ENCODE results near the gene NFKBIB. TPM values are rescaled to one million over a fixed set of nuclear protein-coding genes. Genes with fewer than 3 reads are reported as not detected.

The NFKBIB gene
- total RNA-seq (100 to 1,000 TPM; 107 to 116 TPM), polyA plus RNA-seq (15.6 TPM)

- H3K4me3 Mint-ChIP-seq: peak within 1 kb of the TSS; percentile 89 to 96 (median 94)
- CTCF ChIA-PET: interaction anchor here (0.8 to 1.8 kb wide), 5 partner anchors 29 to 165 kb away, joined by 3 to 8 read pairs (median 4); partner anchors contain the start of genes MRPS12 and SARS2
- H3K36me3 Mint-ChIP-seq: peaks cover 8 to 33% (median 9%) of the 10 kb centered on the region in 3 donors
- Histone ChIP-seq H3K9me3 (ENCODE audit: low read length) (no peaks in the 10 kb centered on the region), H3K27me3 (ENCODE audit: insufficient read depth, low read length, poor library complexity, severe bottlenecking) (no peaks in the 10 kb centered on the region), H3K27ac (ENCODE audit: low read depth, low read length) (peak within 1 kb of the TSS; percentile 97), H3K4me3 (ENCODE audit: low read length) (peak within 1 kb of the TSS; percentile 88), H3K36me3 (ENCODE audit: insufficient read depth, low read length) (no peaks in the 10 kb centered on the region), H3K4me1 (ENCODE audit: insufficient read depth, low read length) (peaks cover 24% of the 10 kb centered on the region)
- H3K27me3 Mint-ChIP-seq: peaks cover 0 to 2% of the 10 kb centered on the region in 2 donors
- H3K27ac Mint-ChIP-seq: peak within 1 kb of the TSS; percentile 92 to 100 (median 98)
- POLR2A ChIA-PET: interaction anchor here (0.6 to 1.4 kb wide), 5 partner anchors 21 to 266 kb away, joined by 3 to 7 read pairs (median 5); partner anchors contain the start of genes MRPS12 and SARS2
- peaks cover 50 to 66% (median 63%) of the 10 kb centered on the region in 3 donors for H3K4me1 Mint-ChIP-seq
- DNase-seq: peak; percentile 98 to 100 (median 99)
- H3K9me3 Mint-ChIP-seq: peaks cover 0 to 2% (median 0%) of the 10 kb centered on the region in 5 donors
Observed at GRCh38 chr19:38899447-38900201, at the start of gene NFKBIB, which contains the start of gene SIRT2. TSS of gene NFKBIB (plus strand) at chr19:38899969. CDS start at chr19:38900033, 64 bp downstream. TSS of gene SIRT2 (minus strand) at chr19:38899618. CDS start at chr19:38899521, 97 bp downstream.

GRCh38 chr19:38850436-38850975 is 49.3 kb upstream of the NFKBIB start:
- H3K4me1 ChIP-seq (ENCODE audit: insufficient read depth, low read length): peaks cover 53% of the 10 kb centered on the region
- peak in 3 of 5 donors; percentile 97 to 100 (median 99) for DNase-seq
- H3K4me3 ChIP-seq (ENCODE audit: low read length): peak overlapping the region; percentile 94
- CTCF ChIA-PET: interaction anchor here (1.1 to 4.2 kb wide), 5 partner anchors 10 to 80 kb away, joined by 4 to 38 read pairs (median 7); partner anchors contain the start of genes MRPS12 and SARS2
- H3K27ac ChIP-seq (ENCODE audit: low read depth, low read length): peak overlapping the region; percentile 97
- Mint-ChIP-seq H3K4me1 (peaks cover 54 to 65% (median 59%) of the 10 kb centered on the region in 3 donors), H3K27ac (peak overlapping the region; percentile 78 to 100 (median 98)), H3K4me3 (peak overlapping the region; percentile 60 to 97 (median 94)), H3K36me3 (peaks cover 5 to 50% (median 15%) of the 10 kb centered on the region in 3 donors), H3K27me3 (peaks cover 0 to 15% of the 10 kb centered on the region in 2 donors), H3K9me3 (no peaks in the 10 kb centered on the region)
- H3K27me3 ChIP-seq (ENCODE audit: insufficient read depth, low read length, poor library complexity, severe bottlenecking): no peaks in the 10 kb centered on the region
- peaks cover 34% of the 10 kb centered on the region for H3K36me3 ChIP-seq (ENCODE audit: insufficient read depth, low read length)
- POLR2A ChIA-PET: interaction anchor here (1.1 to 4.8 kb wide), 6 partner anchors 8 to 49 kb away, joined by 3 to 59 read pairs (median 14); partner anchors contain the start of genes ECH1, NFKBIB, RINL and SIRT2
- H3K9me3 ChIP-seq (ENCODE audit: low read length): no peaks in the 10 kb centered on the region

- DNase-seq: peak; percentile 31 to 72 (median 47)
- H3K36me3 ChIP-seq (ENCODE audit: insufficient read depth, low read length): peaks cover 28% of the 10 kb centered on the region
- H3K4me1 Mint-ChIP-seq: peaks cover 48 to 59% (median 53%) of the 10 kb centered on the region in 3 donors
- CTCF ChIA-PET: interaction anchor here (1.1 to 4.2 kb wide), 6 partner anchors 9 to 79 kb away, joined by 4 to 38 read pairs (median 8); partner anchors contain the start of genes MRPS12 and SARS2
- no peaks in the 10 kb centered on the region for H3K9me3 Mint-ChIP-seq
- peak overlapping the region; percentile 97 for H3K27ac ChIP-seq (ENCODE audit: low read depth, low read length)
- peaks cover 3 to 44% (median 10%) of the 10 kb centered on the region in 3 donors for H3K36me3 Mint-ChIP-seq
- peak overlapping the region; percentile 94 for H3K4me3 ChIP-seq (ENCODE audit: low read length)
- H3K27me3 ChIP-seq (ENCODE audit: insufficient read depth, low read length, poor library complexity, severe bottlenecking): no peaks in the 10 kb centered on the region
- POLR2A ChIA-PET: interaction anchor here (0.6 to 4.8 kb wide), 10 partner anchors 9 to 399 kb away, joined by 3 to 59 read pairs (median 6); partner anchors contain the start of genes ECH1, EIF3K, MRPS12 and NFKBIB
- H3K4me1 ChIP-seq (ENCODE audit: insufficient read depth, low read length): peaks cover 47% of the 10 kb centered on the region
- H3K9me3 ChIP-seq (ENCODE audit: low read length): no peaks in the 10 kb centered on the region
- peak overlapping the region; percentile 78 to 100 (median 98) for H3K27ac Mint-ChIP-seq
- peak overlapping the region; percentile 60 to 97 (median 94) for H3K4me3 Mint-ChIP-seq
- H3K27me3 Mint-ChIP-seq: peaks cover 0 to 15% of the 10 kb centered on the region in 2 donors
Observed at GRCh38 chr19:38850976-38851621, 48.7 kb upstream of the NFKBIB start.

- H3K4me1 Mint-ChIP-seq: peaks cover 49 to 59% (median 54%) of the 10 kb centered on the region in 3 donors
- H3K4me3 Mint-ChIP-seq: peak overlapping the region; percentile 60 to 97 (median 94)
- H3K36me3 Mint-ChIP-seq: peaks cover 3 to 40% (median 8%) of the 10 kb centered on the region in 3 donors
- H3K27ac Mint-ChIP-seq: peak overlapping the region; percentile 78 to 100 (median 98)
- no peaks in the 10 kb centered on the region for H3K27me3 ChIP-seq (ENCODE audit: insufficient read depth, low read length, poor library complexity, severe bottlenecking)
- H3K36me3 ChIP-seq (ENCODE audit: insufficient read depth, low read length): peaks cover 22% of the 10 kb centered on the region
- CTCF ChIA-PET: interaction anchor here (1.1 to 4.2 kb wide), 6 partner anchors 9 to 78 kb away, joined by 4 to 38 read pairs (median 8); partner anchors contain the start of genes MRPS12 and SARS2
- peak overlapping the region; percentile 94 for H3K4me3 ChIP-seq (ENCODE audit: low read length)
- H3K4me1 ChIP-seq (ENCODE audit: insufficient read depth, low read length): peaks cover 44% of the 10 kb centered on the region
- DNase-seq: peak; percentile 86 to 92 (median 86)
- POLR2A ChIA-PET: interaction anchor here (0.6 to 4.8 kb wide), 11 partner anchors 9 to 400 kb away, joined by 3 to 59 read pairs (median 6); partner anchors contain the start of genes ECH1, EIF3K, MRPS12 and NFKBIB
- no peaks in the 10 kb centered on the region for H3K9me3 ChIP-seq (ENCODE audit: low read length)
- H3K27ac ChIP-seq (ENCODE audit: low read depth, low read length): peak overlapping the region; percentile 97
- H3K27me3 Mint-ChIP-seq: peaks cover 0 to 15% of the 10 kb centered on the region in 2 donors
- H3K9me3 Mint-ChIP-seq: peaks cover 0 to 2% (median 0%) of the 10 kb centered on the region in 5 donors
Observed at GRCh38 chr19:38851622-38852230, 48.0 kb upstream of the NFKBIB start.

- peaks cover 0 to 15% of the 10 kb centered on the region in 2 donors for H3K27me3 Mint-ChIP-seq
- ChIA-PET CTCF (interaction anchor here (0.8 to 4.2 kb wide), 9 partner anchors 9 to 78 kb away, joined by 3 to 38 read pairs (median 7); partner anchors contain the start of genes MRPS12, RINL and SARS2), POLR2A (interaction anchor here (0.6 to 4.8 kb wide), 9 partner anchors 11 to 166 kb away, joined by 3 to 59 read pairs (median 6); partner anchors contain the start of genes ECH1, MRPS12, RINL and SARS2)
- no peaks in the 10 kb centered on the region for H3K27me3 ChIP-seq (ENCODE audit: insufficient read depth, low read length, poor library complexity, severe bottlenecking)
- peak; percentile 48 to 84 (median 54) for DNase-seq
- H3K4me1 Mint-ChIP-seq: peaks cover 49 to 59% (median 54%) of the 10 kb centered on the region in 3 donors
- H3K9me3 Mint-ChIP-seq: peaks cover 0 to 2% (median 0%) of the 10 kb centered on the region in 5 donors
- peaks cover 3 to 33% (median 6%) of the 10 kb centered on the region in 3 donors for H3K36me3 Mint-ChIP-seq
- peak overlapping the region; percentile 97 for H3K27ac ChIP-seq (ENCODE audit: low read depth, low read length)
- H3K9me3 ChIP-seq (ENCODE audit: low read length): no peaks in the 10 kb centered on the region
- peaks cover 43% of the 10 kb centered on the region for H3K4me1 ChIP-seq (ENCODE audit: insufficient read depth, low read length)
- peak overlapping the region; percentile 78 to 99 (median 96) for H3K27ac Mint-ChIP-seq
- H3K36me3 ChIP-seq (ENCODE audit: insufficient read depth, low read length): peaks cover 15% of the 10 kb centered on the region
- H3K4me3 Mint-ChIP-seq: peak overlapping the region; percentile 87 to 96 (median 94)
- peak overlapping the region; percentile 89 for H3K4me3 ChIP-seq (ENCODE audit: low read length)
Observed at GRCh38 chr19:38852231-38853044, 47.3 kb upstream of the NFKBIB start.

- Histone ChIP-seq H3K27ac (ENCODE audit: low read depth, low read length) (peak overlapping the region; percentile 97), H3K36me3 (ENCODE audit: insufficient read depth, low read length) (peaks cover 9% of the 10 kb centered on the region), H3K4me1 (ENCODE audit: insufficient read depth, low read length) (peaks cover 40% of the 10 kb centered on the region), H3K27me3 (ENCODE audit: insufficient read depth, low read length, poor library complexity, severe bottlenecking) (no peaks in the 10 kb centered on the region), H3K4me3 (ENCODE audit: low read length) (peak overlapping the region; percentile 89), H3K9me3 (ENCODE audit: low read length) (no peaks in the 10 kb centered on the region)
- peaks cover 0 to 15% of the 10 kb centered on the region in 2 donors for H3K27me3 Mint-ChIP-seq
- H3K36me3 Mint-ChIP-seq: peaks cover 3 to 26% (median 5%) of the 10 kb centered on the region in 3 donors
- CTCF ChIA-PET: interaction anchor here (0.8 to 4.2 kb wide), 8 partner anchors 8 to 77 kb away, joined by 3 to 38 read pairs (median 6); partner anchors contain the start of genes MRPS12, RINL and SARS2
- H3K4me3 Mint-ChIP-seq: peak overlapping the region; percentile 87 to 96 (median 94)
- POLR2A ChIA-PET: interaction anchor here (0.6 to 4.8 kb wide), 8 partner anchors 11 to 84 kb away, joined by 3 to 59 read pairs (median 6); partner anchors contain the start of genes ECH1, MRPS12, RINL and SARS2
- H3K4me1 Mint-ChIP-seq: peaks cover 44 to 55% (median 50%) of the 10 kb centered on the region in 3 donors
- H3K9me3 Mint-ChIP-seq: peaks cover 0 to 2% (median 0%) of the 10 kb centered on the region in 5 donors
- H3K27ac Mint-ChIP-seq: peak overlapping the region; percentile 78 to 99 (median 96)
- no peak for DNase-seq
Observed at GRCh38 chr19:38853214-38853613, 46.6 kb upstream of the NFKBIB start.

Measured in CD8-positive, alpha-beta memory T cell (primary cell).